ENCODE data around the gene PLCG2. TPM values are rescaled to one million over a fixed set of nuclear protein-coding genes. Genes with fewer than 3 reads are reported as not detected.

The PLCG2 gene
- total RNA-seq, 1 experiment from 2014 or later = 3.5 TPM

DNA sequence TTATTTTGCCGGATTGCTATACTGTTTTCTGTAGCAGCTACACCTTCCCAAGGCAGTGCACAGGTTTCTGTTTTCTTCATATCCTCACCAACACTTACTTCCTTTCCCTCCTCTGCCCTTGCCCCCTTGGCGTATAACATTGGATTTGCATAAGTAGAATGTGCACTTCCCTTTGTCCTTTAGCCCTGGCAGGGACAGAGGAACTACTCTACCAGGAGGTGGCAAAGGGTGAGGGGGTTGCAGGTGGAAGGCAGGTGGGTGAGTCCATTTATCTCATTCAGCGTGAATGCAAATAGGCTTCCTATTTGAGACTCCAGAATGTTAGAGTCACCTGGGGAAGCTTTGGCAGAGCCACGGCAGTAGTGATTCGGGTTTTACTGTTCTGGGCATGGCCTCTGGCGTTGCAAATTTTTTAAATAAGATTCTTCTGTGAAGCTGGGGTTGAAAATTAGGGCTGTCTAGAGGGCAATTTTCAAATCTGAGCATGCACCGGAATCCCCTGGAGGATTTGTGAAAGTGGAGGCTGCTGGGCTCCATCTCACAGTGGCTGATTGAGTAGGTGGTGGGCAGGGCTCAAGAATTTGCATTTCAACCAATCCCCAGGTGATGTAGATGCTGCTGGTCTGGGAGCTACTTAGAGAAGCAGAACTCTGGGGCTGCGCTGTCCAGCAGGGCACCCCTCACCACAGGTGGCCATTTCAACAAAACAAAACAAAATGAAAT, 84.7 kb downstream of the PLCG2 start:
- Histone ChIP-seq H3K36me3 (ENCODE audit: low read depth, low read length) (no peaks in the 10 kb centered on the region), H3K9me2 (replicated peaks; ENCODE audit: low read length) (no peaks in the 10 kb centered on the region), H3K79me2 (ENCODE audit: low read length) (no peaks in the 10 kb centered on the region), H3K9ac (ENCODE audit: low read length) (no peak overlapping the region), H3K4me3 (ENCODE audit: low read length) (no peak overlapping the region), H4K20me1 (ENCODE audit: low read length) (no peaks in the 10 kb centered on the region), H3K27me3 (ENCODE audit: low read length) (no peaks in the 10 kb centered on the region), H3K4me1 (ENCODE audit: insufficient read depth, low read length) (no peaks in the 10 kb centered on the region; the same call in 1 of the 2 replicates), H3F3A (ENCODE audit: low read length, unreplicated experiment) (no peaks in the 10 kb centered on the region), H3K9me3 (ENCODE audit: low read length) (no peaks in the 10 kb centered on the region), H2AFZ (ENCODE audit: low read length) (no peak overlapping the region), H3K27ac (ENCODE audit: low read length) (no peak overlapping the region), H3K4me2 (ENCODE audit: low read length) (no peak overlapping the region)
- TF ChIP-seq, protein P1, sequence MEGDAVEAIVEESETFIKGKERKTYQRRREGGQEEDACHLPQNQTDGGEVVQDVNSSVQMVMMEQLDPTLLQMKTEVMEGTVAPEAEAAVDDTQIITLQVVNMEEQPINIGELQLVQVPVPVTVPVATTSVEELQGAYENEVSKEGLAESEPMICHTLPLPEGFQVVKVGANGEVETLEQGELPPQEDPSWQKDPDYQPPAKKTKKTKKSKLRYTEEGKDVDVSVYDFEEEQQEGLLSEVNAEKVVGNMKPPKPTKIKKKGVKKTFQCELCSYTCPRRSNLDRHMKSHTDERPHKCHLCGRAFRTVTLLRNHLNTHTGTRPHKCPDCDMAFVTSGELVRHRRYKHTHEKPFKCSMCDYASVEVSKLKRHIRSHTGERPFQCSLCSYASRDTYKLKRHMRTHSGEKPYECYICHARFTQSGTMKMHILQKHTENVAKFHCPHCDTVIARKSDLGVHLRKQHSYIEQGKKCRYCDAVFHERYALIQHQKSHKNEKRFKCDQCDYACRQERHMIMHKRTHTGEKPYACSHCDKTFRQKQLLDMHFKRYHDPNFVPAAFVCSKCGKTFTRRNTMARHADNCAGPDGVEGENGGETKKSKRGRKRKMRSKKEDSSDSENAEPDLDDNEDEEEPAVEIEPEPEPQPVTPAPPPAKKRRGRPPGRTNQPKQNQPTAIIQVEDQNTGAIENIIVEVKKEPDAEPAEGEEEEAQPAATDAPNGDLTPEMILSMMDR (conservative IDR thresholded peaks at IDR 0.05; ENCODE audit: low read depth, low read length) = no peak
- TF ChIP-seq EZH2 (IDR thresholded peaks at IDR 0.05; ENCODE audit: low read length, unreplicated experiment) = no peak
- TF ChIP-seq EZH2phosphoT487 (IDR thresholded peaks at IDR 0.05; ENCODE audit: borderline replicate concordance, low read length) = no peak
- intact Hi-C loops (cut with micrococcal nuclease) = no loop called here
- CTCF ChIA-PET = no interaction called here
- no peak for DNase-seq
- POLR2A ChIA-PET (ENCODE audit: unreplicated experiment) = no interaction called here
- no peak for ATAC-seq
- no TSS peak for BruUV-seq (replicated peaks)

DNA sequence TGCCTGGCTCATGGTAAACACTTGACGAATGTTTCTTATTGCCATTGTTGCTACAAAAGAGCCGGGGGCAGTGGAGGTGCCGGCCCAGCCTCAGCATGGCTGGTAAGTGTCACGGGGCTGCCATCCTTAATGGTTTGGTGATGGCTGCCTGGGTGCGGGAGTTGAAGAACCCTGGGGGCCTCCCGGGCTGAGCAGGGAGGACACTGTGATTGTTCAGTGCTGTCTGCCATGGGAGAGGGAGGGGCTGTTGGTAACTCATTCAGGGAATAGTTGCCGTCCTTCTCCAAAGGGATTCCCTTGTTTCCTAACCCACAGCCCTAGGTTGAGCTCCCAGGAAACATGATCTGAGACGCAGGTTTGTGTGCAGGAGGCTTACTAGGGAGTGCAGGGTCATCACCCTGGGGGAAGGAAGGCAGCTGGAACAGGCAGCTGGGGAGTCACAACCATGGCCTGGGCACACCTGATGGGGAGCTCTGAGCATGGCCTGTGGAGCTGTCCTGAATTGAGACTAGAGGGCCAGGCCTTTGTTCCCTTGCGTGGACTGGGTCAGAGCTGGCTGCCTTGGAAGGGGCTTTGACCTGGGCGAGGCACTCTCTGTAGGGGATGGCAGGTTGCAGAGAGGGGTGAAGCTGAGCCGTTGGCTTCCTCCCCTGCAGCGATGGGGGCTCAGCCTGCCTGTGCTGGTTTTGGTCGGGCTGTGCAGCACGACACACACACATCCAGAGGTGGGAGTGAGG, 85.7 kb downstream of the PLCG2 start:
- no peak overlapping the region for H3K4me3 ChIP-seq (ENCODE audit: low read length)
- H3K4me1 ChIP-seq (ENCODE audit: insufficient read depth, low read length) = no peaks in the 10 kb centered on the region; the same call in 1 of the 2 replicates
- intact Hi-C loops (cut with micrococcal nuclease) = no loop called here
- H3K27ac ChIP-seq (ENCODE audit: low read length) = no peak overlapping the region
- DNase-seq = no peak
- TF ChIP-seq EZH2 (IDR thresholded peaks at IDR 0.05; ENCODE audit: low read length, unreplicated experiment) (no peak), EZH2phosphoT487 (IDR thresholded peaks at IDR 0.05; ENCODE audit: borderline replicate concordance, low read length) (no peak)
- H3K36me3 ChIP-seq (ENCODE audit: low read depth, low read length) = no peaks in the 10 kb centered on the region
- no peaks in the 10 kb centered on the region for H3K9me3 ChIP-seq (ENCODE audit: low read length)
- no peak for ATAC-seq
- H4K20me1 ChIP-seq (ENCODE audit: low read length) = no peaks in the 10 kb centered on the region
- POLR2A ChIA-PET (ENCODE audit: unreplicated experiment) = no interaction called here
- no peak overlapping the region for H3K9ac ChIP-seq (ENCODE audit: low read length)
- no peak overlapping the region for H3K4me2 ChIP-seq (ENCODE audit: low read length)
- no peaks in the 10 kb centered on the region for H3K79me2 ChIP-seq (ENCODE audit: low read length)
- H3K27me3 ChIP-seq (ENCODE audit: low read length) = no peaks in the 10 kb centered on the region
- H3K9me2 ChIP-seq (replicated peaks; ENCODE audit: low read length) = no peaks in the 10 kb centered on the region
- BruUV-seq (replicated peaks) = no TSS peak
- no peak overlapping the region for H2AFZ ChIP-seq (ENCODE audit: low read length)
- H3F3A ChIP-seq (ENCODE audit: low read length, unreplicated experiment) = no peaks in the 10 kb centered on the region
- CTCF ChIA-PET = no interaction called here

DNA sequence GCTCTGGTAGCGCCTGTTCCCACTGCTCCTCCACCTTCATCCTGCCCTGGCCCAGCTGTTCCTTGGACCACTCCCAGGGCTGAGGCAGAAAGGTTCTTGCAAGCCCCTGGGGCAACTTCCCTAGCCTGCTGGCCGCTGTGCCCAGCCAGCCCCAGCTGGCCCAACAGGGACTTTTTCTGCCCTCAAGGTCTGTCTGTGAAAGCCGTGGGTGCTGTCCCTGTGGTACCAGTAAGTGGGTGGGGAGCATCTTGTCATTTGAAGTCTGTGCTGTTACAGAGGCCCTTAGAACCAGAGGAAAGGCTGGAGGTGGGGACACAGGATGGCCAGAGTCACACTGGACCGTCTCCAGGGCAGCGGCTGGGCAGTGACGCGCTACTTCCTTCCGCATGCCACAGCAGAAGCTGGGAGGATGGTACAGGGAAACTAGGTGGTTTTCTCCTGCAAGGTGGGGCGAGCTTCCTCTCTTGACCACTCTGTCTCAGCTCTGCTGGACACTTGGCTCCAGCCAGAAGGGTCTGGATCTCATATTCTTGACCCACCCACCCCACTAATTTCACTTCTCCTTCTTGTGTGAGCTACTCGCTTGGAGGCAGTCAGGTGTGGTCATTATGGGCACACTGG, 87.8 kb downstream of the PLCG2 start:
- Histone ChIP-seq H3K4me1 (ENCODE audit: insufficient read depth, low read length) (no peaks in the 10 kb centered on the region; the same call in 1 of the 2 replicates), H3K9me3 (ENCODE audit: low read length) (no peaks in the 10 kb centered on the region), H3K4me2 (ENCODE audit: low read length) (no peak overlapping the region), H3K9ac (ENCODE audit: low read length) (no peak overlapping the region), H4K20me1 (ENCODE audit: low read length) (no peaks in the 10 kb centered on the region), H3K4me3 (ENCODE audit: low read length) (no peak overlapping the region), H3K9me2 (replicated peaks; ENCODE audit: low read length) (no peaks in the 10 kb centered on the region), H3K27ac (ENCODE audit: low read length) (no peak overlapping the region), H3F3A (ENCODE audit: low read length, unreplicated experiment) (no peaks in the 10 kb centered on the region), H3K36me3 (ENCODE audit: low read depth, low read length) (no peaks in the 10 kb centered on the region), H2AFZ (ENCODE audit: low read length) (no peak overlapping the region), H3K27me3 (ENCODE audit: low read length) (no peaks in the 10 kb centered on the region), H3K79me2 (ENCODE audit: low read length) (no peaks in the 10 kb centered on the region)
- POLR2A ChIA-PET (ENCODE audit: unreplicated experiment) = interaction anchor here (0.6 kb wide), 2 partner anchors 24 to 462 kb away, joined by 3 to 4 read pairs; no protein-coding TSS in a partner anchor
- intact Hi-C loops (cut with micrococcal nuclease) = no loop called here
- TF ChIP-seq, protein P1 (conservative IDR thresholded peaks at IDR 0.05; ENCODE audit: low read depth, low read length) = no peak
- TF ChIP-seq EZH2phosphoT487 (IDR thresholded peaks at IDR 0.05; ENCODE audit: borderline replicate concordance, low read length) (no peak), EZH2 (IDR thresholded peaks at IDR 0.05; ENCODE audit: low read length, unreplicated experiment) (no peak)
- DNase-seq = no peak
- CTCF ChIA-PET = no interaction called here
- no TSS peak for BruUV-seq (replicated peaks)
- ATAC-seq = peak; percentile 57; the same call in 1 of the 2 replicates
